Skeletal muscle cell (primary cell): ENCODE results near the gene TCERG1L.
"Not testable (repeated sequence)": the region's sequence is repeated elsewhere in the genome, so short reads cannot be mapped to it uniquely, and the experiment has no call there.

Experiments used
- DNase-seq: peaks from one replicate; pipeline ENCODE4 v3.0.0-alpha.2; 2010; ENCODE audit warnings: low read depth
- H3K4me3 ChIP-seq: 2 replicates; pipeline ENCODE4 v1.5.1; 2011; ENCODE audit warnings: low read depth, mild to moderate bottlenecking, control low read depth, low read length, moderate library complexity

TCERG1L gene

DNA sequence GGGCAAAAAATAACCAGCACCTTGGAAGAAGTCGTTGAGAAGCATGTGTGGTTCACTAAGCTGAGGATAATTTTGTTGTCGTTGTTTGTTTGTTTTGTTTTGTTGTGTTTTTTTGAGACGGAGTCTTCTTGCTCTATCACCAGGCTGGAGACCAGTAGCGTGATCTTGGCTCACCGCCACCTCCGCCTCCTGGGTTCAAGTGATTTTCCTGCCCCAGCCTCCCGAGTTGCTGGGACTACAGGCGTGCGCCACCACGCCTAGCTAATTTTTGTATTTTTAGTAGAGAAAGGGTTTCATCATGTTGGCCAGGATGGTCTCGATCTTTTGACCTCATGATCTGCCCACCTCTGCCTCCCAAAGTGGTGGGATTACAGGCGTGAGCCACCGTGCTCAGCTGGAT is 76.9 kb downstream of the TCERG1L start:
- not testable (repeated sequence) for H3K4me3 ChIP-seq, DNase-seq

DNA sequence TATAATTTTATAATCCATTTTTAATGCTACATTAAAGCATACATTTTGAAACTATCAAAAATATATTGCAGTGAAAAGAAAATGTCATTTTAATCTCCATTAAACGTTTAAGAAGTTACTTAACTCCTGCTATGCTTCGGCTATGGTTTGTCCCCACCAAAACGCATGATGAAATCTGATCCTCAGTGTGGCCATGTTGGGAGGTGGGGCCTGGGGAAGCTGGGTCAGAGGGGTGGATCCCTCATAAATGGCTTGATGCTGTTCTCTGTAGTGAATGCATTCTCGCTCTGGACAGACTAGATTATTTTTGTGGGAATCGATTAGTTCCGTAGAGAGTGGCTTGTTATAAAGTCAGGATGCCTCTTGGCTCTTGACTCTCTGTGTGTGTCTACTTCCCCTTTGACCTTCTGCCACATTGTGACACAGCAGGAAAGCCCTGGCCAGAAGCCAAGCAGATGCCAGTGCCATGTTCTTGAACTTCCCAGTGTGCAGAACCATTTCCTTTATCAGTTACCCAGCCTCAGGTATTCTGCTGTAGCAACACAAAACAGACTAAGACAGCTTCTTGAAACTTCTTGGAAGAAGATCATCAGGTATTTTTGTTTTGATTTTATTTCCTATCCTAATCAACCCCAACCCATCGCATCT is 77.8 kb downstream of the TCERG1L start:
- DNase-seq: no peak
- no peak overlapping the region for H3K4me3 ChIP-seq

- no peak for DNase-seq
- H3K4me3 ChIP-seq: no peak overlapping the region
Observed at GRCh38 chr10:131231965-131232541, 79.5 kb downstream of the TCERG1L start.

DNA sequence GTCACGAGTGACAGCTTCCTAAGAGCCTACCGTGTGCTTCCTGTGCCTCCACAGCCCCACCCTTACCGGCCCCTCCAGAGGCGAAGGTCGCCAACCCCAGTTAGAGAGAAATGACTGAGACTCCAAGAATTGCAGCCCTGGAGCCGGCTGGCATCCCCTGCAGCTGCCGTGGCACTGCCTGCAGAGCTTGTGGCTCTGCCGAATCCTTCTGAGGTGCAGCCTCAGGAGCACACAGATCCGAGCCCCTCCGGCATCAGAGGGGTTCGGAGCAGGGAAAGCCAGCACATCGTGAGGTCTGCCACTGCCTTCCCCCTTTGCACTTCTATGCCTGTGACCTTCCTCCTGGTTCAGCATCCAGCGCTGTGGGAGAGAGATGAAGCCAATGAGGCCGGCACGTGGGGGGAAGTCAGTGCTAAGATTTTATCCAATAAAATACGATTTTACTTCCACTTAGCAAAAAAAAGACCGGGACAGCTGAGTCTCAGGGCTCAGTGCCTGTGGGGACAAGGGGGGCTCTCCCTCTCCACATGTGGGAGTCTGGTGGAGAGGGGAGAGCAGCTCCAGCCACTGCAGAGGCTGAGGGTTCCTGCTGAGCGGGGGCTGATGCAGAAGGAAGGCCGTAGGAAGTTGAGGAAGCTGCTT is 80.1 kb downstream of the TCERG1L start:
- DNase-seq: no peak
- H3K4me3 ChIP-seq: no peak overlapping the region

DNA sequence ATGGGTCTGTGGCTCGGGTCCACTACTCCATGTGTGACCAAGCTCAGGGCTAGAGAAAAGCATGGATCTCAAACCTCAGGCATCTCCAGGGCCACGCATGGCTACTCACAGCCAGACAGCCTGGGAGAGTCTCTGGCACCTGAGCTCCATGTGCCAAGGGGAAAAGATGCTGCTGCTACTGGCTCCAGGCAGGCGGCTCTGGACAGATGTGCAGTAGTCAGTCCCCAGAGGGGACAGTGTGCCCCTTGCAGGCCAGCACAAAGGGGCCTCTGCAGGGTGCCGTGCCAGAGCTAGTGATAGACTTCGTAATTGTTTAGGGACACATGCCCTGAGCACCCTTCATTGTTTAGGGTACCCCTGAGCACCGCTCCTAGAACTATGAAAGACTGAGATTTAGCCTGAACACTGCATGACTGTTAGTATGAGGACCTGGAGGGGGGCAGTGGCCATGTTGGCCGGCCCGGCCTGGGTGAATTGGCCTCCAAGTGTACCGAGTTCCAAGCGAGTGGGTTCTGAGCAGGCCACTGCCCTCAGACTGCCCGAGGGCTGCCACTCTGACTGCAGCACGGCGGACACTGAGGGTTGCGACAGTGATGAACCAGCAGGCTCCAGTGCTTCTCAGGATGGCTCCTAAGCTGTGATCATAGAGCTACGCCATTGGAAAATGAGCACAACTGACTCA is 80.7 kb downstream of the TCERG1L start:
- DNase-seq: no peak

DNA sequence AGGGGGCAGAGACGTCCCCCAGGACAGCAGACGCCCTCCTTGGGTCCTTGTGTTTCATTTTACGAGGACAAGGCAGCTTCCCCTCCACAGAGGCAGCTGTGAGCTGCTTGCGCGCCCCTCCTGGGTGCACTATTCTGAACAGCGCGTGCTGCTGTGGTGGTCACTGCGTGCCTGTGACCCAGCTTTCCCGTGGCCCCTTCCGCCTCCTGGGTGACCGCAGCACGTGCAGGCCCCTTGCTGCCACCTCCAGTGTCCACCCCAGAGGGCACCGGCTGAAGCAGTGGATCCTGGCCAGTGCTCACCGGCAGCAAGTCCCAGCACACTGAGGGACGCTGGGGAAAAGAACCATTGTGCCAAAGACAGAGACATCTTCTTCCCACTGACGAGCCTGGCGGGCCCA is 81.4 kb downstream of the TCERG1L start:
- H3K4me3 ChIP-seq: no peak overlapping the region
- no peak for DNase-seq

More for the DNA sequence above, 80.7 kb downstream of the TCERG1L start:
- no peak overlapping the region for H3K4me3 ChIP-seq

- no peak overlapping the region for H3K4me3 ChIP-seq
- no peak for DNase-seq
Observed at GRCh38 chr10:131227163-131227740, 84.3 kb downstream of the TCERG1L start.

DNA sequence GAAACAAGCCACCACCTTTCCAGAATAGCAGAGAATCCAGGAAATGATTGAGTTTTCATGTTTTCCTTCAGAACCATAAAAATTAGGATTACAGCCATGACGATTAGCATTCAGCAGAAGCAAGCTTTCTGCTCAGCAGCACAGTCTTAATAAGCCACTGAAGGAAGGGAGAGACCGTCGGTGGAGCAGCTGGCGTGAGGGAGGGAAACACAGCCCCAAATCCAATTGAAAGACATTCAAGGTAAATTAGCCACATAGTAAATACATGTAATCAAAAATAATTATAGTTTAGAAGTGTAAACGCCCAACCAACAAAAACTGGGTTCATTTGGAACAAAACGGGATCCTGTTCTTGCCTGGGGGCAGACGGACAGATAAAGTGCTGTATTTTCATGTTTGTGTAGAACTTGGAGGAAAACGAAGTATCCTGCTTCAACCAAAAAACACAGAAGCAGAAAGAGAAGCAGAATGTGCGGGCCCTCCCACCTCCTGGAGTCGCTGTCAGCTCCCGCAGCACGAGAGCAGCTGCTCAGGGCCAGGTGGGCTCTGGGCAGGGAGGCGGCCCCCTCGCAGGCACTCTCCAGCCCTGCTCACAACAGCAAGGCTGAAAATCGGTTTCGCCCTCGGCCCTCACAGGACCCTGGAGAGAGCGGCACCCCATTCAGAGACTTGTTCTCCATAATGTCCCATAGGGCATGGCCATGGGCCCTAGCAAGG is 84.9 kb downstream of the TCERG1L start:
- no peak overlapping the region for H3K4me3 ChIP-seq
- DNase-seq: no peak

DNA sequence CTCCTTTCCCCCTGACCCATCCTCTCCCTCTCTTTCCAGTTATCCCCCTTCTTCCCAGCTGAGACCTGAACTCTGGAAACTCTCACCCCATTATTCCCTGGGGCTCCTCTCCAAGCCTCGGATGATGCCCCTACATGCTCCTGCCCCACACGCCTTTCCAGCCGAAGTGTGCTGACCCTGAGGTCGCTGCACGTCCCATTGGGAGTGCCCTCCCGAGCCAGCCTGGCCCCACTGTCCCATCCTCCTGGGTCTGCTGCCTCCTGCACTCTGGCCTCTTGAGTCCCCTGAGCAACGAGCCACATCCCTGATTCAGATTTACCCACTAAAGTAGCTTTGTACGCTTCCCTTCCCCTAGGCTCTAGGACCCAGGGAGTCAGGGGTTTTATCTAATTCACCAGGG is 87.4 kb downstream of the TCERG1L start:
- DNase-seq: no peak
- no peak overlapping the region for H3K4me3 ChIP-seq

- H3K4me3 ChIP-seq: no peak overlapping the region
Observed at GRCh38 chr10:131223422-131223821, 88.1 kb downstream of the TCERG1L start.

GRCh38 chr10:131222986-131223385 is 88.5 kb downstream of the TCERG1L start:
- no peak for DNase-seq
- H3K4me3 ChIP-seq: no peak overlapping the region

More at GRCh38 chr10:131223422-131223821, 88.1 kb downstream of the TCERG1L start:
- DNase-seq: no peak

- no peak for DNase-seq
Observed at GRCh38 chr10:131221632-131222277, 89.8 kb downstream of the TCERG1L start.

GRCh38 chr10:131220601-131221171 is 90.8 kb downstream of the TCERG1L start:
- DNase-seq: no peak
- no peak overlapping the region for H3K4me3 ChIP-seq

More at GRCh38 chr10:131221632-131222277, 89.8 kb downstream of the TCERG1L start:
- no peak overlapping the region for H3K4me3 ChIP-seq

GRCh38 chr10:131219955-131220489 is 91.5 kb downstream of the TCERG1L start:
- DNase-seq: no peak
- no peak overlapping the region for H3K4me3 ChIP-seq

- no peak for DNase-seq
- no peak overlapping the region for H3K4me3 ChIP-seq
Observed at GRCh38 chr10:131219584-131219886, 92.0 kb downstream of the TCERG1L start.

DNA sequence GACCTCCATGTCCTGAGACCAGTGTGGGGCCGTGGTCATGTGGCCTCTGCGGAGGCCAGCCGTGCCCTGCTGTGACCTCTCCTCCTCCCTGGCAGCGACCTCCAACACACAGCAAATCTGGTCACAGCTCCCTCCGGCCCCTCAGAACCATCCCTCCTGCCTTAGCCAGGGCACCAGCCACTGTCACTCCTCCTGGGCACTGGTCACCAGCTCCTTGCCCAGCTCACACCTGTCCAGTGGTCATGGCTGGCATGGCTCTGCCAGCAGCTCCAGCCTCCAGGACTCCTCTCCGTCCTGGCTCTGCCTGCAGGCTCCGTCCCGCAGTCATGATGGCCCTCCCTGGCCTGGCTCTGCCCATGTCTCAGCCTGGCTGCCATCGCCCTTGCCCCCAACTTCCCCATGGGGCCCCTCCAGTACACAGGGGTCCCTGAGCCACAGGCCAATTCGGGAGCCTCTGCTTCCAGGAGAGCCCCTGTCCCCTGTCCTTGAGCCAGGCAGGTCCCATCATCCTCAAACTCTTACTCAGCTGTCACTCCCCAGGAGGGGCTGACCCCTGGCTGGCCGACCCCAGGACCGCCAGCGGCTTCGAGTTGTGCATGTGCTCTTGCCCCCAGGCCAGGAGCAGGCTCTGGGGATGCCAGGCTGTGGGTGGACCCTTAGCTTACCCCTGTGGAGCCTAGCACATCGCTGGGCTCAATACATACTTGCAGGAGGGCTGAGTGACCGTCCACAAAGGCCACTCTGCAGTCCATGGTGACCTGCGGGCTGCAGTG is 92.5 kb downstream of the TCERG1L start:
- no peak overlapping the region for H3K4me3 ChIP-seq
- no peak for DNase-seq

DNA sequence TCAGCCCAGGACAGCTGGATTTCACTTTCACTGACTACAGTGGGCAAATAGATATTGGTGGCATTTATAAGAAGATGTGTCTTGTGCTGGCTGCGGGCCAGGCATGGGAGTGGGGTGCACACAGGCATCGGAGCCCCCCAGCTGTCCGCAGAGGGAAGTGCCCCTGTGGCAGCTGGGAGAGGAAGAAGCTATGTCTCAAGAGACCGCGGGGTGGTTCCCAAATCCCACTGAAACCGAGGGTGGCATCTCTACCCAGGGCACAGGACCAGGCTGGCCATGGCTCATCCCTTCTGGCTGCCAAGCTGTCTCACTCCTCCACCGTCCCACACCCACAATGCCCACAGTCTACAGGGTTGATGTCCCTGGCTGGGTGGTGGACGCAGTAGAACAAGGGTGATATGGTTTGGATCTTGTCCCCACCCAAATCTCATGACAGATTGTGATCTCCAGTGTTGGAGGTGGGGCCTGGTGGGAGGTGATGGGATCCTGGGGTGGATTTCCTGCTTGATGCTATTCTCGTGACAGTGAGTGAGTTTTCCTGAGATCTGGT is 94.8 kb downstream of the TCERG1L start:
- H3K4me3 ChIP-seq: no peak overlapping the region
- DNase-seq: no peak

GRCh38 chr10:131215776-131216175 is 95.7 kb downstream of the TCERG1L start:
- H3K4me3 ChIP-seq: no peak overlapping the region
- no peak for DNase-seq
